Measurements from ENCODE around the gene IFRD1.

- TF ChIP-seq ARNTL (CRISPR knock-in tag; IDR thresholded peaks at IDR 0.05; ENCODE audit: borderline replicate concordance, low read depth) (no peak), PATZ1 (CRISPR knock-in tag; IDR thresholded peaks at IDR 0.05; ENCODE audit: borderline replicate concordance) (no peak), RARB (CRISPR knock-in tag; IDR thresholded peaks at IDR 0.05) (no peak), OSR1 (CRISPR knock-in tag; IDR thresholded peaks at IDR 0.05) (no peak)
Observed at GRCh38 chr7:112487457-112488263, 37.4 kb downstream of the IFRD1 start.

Measured in SK-N-SH treated with all-trans-retinoic acid at 6 μM for 48 hours (cell line).